Kidney epithelial cell (primary cell): ENCODE data around the gene COQ10B. TPM values are rescaled to one million over a fixed set of nuclear protein-coding genes. Genes with fewer than 3 reads are reported as not detected.
"Not testable (repeated sequence)": the region's sequence is repeated elsewhere in the genome, so short reads cannot be mapped to it uniquely, and the experiment has no call there.

Source experiments
- DNase-seq: peaks from one replicate; pipeline ENCODE4 v3.0.0-alpha.2; 2010; ENCODE audit warnings: low read depth
- H3K27me3 ChIP-seq: 2 replicates; pipeline ENCODE4 v1.6.0; 2011; ENCODE audit warnings: low read length; ENCODE audit not compliant: control insufficient read depth, insufficient read depth
- H3K36me3 ChIP-seq: 2 replicates; pipeline ENCODE4 v1.5.1; 2011; ENCODE audit warnings: low read length; ENCODE audit not compliant: control insufficient read depth, insufficient read depth
- H3K4me3 ChIP-seq: 2 replicates; pipeline ENCODE4 v1.5.1; 2011; ENCODE audit warnings: low read depth, mild to moderate bottlenecking, control low read depth, low read length
- total RNA-seq: library from RNA; depleted of rRNA; stranded (reverse); fragments of >200 nt; gene quantifications from 2 replicates; pipeline ENCODE4 v1.2.3, GENCODE V29; 2015
- TF ChIP-seq, protein P1 (sequence below): IDR thresholded peaks from 2 replicates; pipeline ENCODE4 v1.5.1; 2011; ENCODE audit warnings: mild to moderate bottlenecking, moderate library complexity, low read length, control low read depth, inconsistent platforms; ENCODE audit not compliant: insufficient read depth, poor library complexity, severe bottlenecking

COQ10B gene
- total RNA-seq, 1 donor from 2014 or later, result 26.4 TPM

GRCh38 chr2:197477797-197478196, 24.4 kb downstream of the COQ10B start:
- Histone ChIP-seq H3K27me3 (no peaks in the 10 kb centered on the region), H3K4me3 (no peak overlapping the region), H3K36me3 (peaks cover 1% of the 10 kb centered on the region)
- TF ChIP-seq, protein P1, sequence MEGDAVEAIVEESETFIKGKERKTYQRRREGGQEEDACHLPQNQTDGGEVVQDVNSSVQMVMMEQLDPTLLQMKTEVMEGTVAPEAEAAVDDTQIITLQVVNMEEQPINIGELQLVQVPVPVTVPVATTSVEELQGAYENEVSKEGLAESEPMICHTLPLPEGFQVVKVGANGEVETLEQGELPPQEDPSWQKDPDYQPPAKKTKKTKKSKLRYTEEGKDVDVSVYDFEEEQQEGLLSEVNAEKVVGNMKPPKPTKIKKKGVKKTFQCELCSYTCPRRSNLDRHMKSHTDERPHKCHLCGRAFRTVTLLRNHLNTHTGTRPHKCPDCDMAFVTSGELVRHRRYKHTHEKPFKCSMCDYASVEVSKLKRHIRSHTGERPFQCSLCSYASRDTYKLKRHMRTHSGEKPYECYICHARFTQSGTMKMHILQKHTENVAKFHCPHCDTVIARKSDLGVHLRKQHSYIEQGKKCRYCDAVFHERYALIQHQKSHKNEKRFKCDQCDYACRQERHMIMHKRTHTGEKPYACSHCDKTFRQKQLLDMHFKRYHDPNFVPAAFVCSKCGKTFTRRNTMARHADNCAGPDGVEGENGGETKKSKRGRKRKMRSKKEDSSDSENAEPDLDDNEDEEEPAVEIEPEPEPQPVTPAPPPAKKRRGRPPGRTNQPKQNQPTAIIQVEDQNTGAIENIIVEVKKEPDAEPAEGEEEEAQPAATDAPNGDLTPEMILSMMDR, result no peak
- no peak for DNase-seq

GRCh38 chr2:197480165-197481036, 27.0 kb downstream of the COQ10B start:
- TF ChIP-seq, protein P1, result no peak
- Histone ChIP-seq H3K27me3 (no peaks in the 10 kb centered on the region), H3K36me3 (peaks cover 1% of the 10 kb centered on the region), H3K4me3 (no peak overlapping the region)
- no peak for DNase-seq

DNA sequence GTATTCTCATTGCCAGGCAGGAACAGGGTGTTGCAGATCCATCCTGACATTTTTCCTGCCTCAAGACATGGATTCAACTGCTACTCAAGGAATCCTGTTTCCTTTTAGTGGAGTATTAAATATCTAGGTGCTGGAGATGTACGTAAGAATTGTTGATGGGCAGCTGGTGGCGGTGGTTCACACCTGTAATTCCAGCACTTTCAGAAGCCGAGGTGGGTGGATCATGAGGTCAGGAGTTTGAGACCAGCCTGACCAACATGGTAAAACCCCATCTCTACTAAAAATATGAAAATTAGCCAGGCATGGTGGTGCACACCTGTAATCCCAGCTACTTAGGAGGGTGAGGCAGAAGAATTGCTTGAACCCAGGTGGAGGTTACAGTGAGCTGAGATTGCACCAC, 30.9 kb downstream of the COQ10B start:
- H3K27me3 ChIP-seq, DNase-seq, H3K36me3 ChIP-seq, H3K4me3 ChIP-seq: not testable (repeated sequence)

GRCh38 chr2:197486175-197486574, 32.8 kb downstream of the COQ10B start:
- TF ChIP-seq, protein P1, result no peak
- H3K36me3 ChIP-seq, result no peaks in the 10 kb centered on the region
- DNase-seq, result no peak
- no peaks in the 10 kb centered on the region for H3K27me3 ChIP-seq
- H3K4me3 ChIP-seq, result no peak overlapping the region

GRCh38 chr2:197487385-197487784, 34.0 kb downstream of the COQ10B start:
- Histone ChIP-seq H3K4me3 (no peak overlapping the region), H3K36me3 (no peaks in the 10 kb centered on the region), H3K27me3 (no peaks in the 10 kb centered on the region)
- no peak for DNase-seq
- TF ChIP-seq, protein P1, result no peak

GRCh38 chr2:197495433-197496134, 42.2 kb downstream of the COQ10B start:
- no peak for DNase-seq
- H3K4me3 ChIP-seq, result no peak overlapping the region
- H3K36me3 ChIP-seq, result no peaks in the 10 kb centered on the region
- H3K27me3 ChIP-seq, result no peaks in the 10 kb centered on the region
- TF ChIP-seq, protein P1, result no peak
